Colonic mucosa (tissue), 4 donors: ENCODE data around the gene CPNE1. TPM values are rescaled to one million over a fixed set of nuclear protein-coding genes. Genes with fewer than 3 reads are reported as not detected.

Experiments
- DNase-seq: peaks from one replicate; pipeline ENCODE4 v3.0.0-alpha.2; 2020
- H3K27ac ChIP-seq: fragments of 200-600 bp; one replicate; pipeline ENCODE4 v1.8.0; 2021
- H3K27me3 ChIP-seq: fragments of 200-600 bp; one replicate; pipeline ENCODE4 v1.8.0; 2021
- H3K36me3 ChIP-seq: fragments of 200-600 bp; one replicate; pipeline ENCODE4 v1.8.0; 2021
- H3K4me1 ChIP-seq: fragments of 200-600 bp; one replicate; pipeline ENCODE4 v1.8.0; 2021; ENCODE audit warnings: mild to moderate bottlenecking
- H3K4me3 ChIP-seq: fragments of 200-600 bp; one replicate; pipeline ENCODE4 v1.8.0; 2021
- H3K9ac ChIP-seq, 2 donors: one replicate each; pipeline ENCODE4 v1.7.0; 2013; ENCODE audit warnings: control low read depth in 2 of 2, low read depth in 2 of 2, low read length in 2 of 2
- H3K9me3 ChIP-seq: fragments of 200-600 bp; one replicate; pipeline ENCODE4 v1.8.0; 2021
- intact Hi-C: fragments of 100-400 bp; cut with DNase I; formaldehyde crosslinking; loops from one replicate; pipeline ENCODE4 v1.14.1; 2022
- total RNA-seq, 2 donors: library from RNA; stranded (reverse); fragmentation: NEBNext Ultra II Directional in 1 of 2; extraction: Animal tissue kit (Norgen Biotek cat#: 25700) in 1 of 2; gene quantifications; one replicate each; pipeline ENCODE4 v1.2.1, GENCODE V29; 2021
- TF ChIP-seq, protein P1 (sequence below): fragments of 200-600 bp; IDR thresholded peaks from one replicate; pipeline ENCODE4 v1.8.0; 2022; ENCODE audit warnings: antibody characterized with exemption, mild to moderate bottlenecking
- donor health status: healthy.
- donor health status: DM: no; HTN: no; CAD: no.
- donor health status: DM: no; HTN: no; CAD: no.

Gene CPNE1
- total RNA-seq, 2 donors from 2014 or later: 137 to 152 TPM

GRCh38 chr20:35602851-35603495 lies 61.7 kb downstream of the CPNE1 start:
- H3K9ac ChIP-seq: no peak overlapping the region
- intact Hi-C loops: no loop called here
- no peak overlapping the region for H3K4me3 ChIP-seq
- no peaks in the 10 kb centered on the region for H3K9me3 ChIP-seq
- no peak overlapping the region for H3K27ac ChIP-seq
- no peak for DNase-seq
- TF ChIP-seq, protein P1, sequence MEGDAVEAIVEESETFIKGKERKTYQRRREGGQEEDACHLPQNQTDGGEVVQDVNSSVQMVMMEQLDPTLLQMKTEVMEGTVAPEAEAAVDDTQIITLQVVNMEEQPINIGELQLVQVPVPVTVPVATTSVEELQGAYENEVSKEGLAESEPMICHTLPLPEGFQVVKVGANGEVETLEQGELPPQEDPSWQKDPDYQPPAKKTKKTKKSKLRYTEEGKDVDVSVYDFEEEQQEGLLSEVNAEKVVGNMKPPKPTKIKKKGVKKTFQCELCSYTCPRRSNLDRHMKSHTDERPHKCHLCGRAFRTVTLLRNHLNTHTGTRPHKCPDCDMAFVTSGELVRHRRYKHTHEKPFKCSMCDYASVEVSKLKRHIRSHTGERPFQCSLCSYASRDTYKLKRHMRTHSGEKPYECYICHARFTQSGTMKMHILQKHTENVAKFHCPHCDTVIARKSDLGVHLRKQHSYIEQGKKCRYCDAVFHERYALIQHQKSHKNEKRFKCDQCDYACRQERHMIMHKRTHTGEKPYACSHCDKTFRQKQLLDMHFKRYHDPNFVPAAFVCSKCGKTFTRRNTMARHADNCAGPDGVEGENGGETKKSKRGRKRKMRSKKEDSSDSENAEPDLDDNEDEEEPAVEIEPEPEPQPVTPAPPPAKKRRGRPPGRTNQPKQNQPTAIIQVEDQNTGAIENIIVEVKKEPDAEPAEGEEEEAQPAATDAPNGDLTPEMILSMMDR: no peak
- no peaks in the 10 kb centered on the region for H3K4me1 ChIP-seq
- no peaks in the 10 kb centered on the region for H3K27me3 ChIP-seq
- H3K36me3 ChIP-seq: no peaks in the 10 kb centered on the region

GRCh38 chr20:35601990-35602389 lies 62.7 kb downstream of the CPNE1 start:
- TF ChIP-seq, protein P1: no peak
- no peak overlapping the region for H3K27ac ChIP-seq
- H3K4me1 ChIP-seq: no peaks in the 10 kb centered on the region
- H3K36me3 ChIP-seq: no peaks in the 10 kb centered on the region
- H3K4me3 ChIP-seq: peak overlapping the region; percentile 29
- intact Hi-C loops: no loop called here
- no peaks in the 10 kb centered on the region for H3K9me3 ChIP-seq
- peak overlapping the region; percentile 55 to 72 for H3K9ac ChIP-seq
- DNase-seq: no peak
- no peaks in the 10 kb centered on the region for H3K27me3 ChIP-seq

GRCh38 chr20:35600993-35601973 lies 63.4 kb downstream of the CPNE1 start:
- H3K9ac ChIP-seq: peak overlapping the region; percentile 55 to 72
- intact Hi-C loops: no loop called here

DNA sequence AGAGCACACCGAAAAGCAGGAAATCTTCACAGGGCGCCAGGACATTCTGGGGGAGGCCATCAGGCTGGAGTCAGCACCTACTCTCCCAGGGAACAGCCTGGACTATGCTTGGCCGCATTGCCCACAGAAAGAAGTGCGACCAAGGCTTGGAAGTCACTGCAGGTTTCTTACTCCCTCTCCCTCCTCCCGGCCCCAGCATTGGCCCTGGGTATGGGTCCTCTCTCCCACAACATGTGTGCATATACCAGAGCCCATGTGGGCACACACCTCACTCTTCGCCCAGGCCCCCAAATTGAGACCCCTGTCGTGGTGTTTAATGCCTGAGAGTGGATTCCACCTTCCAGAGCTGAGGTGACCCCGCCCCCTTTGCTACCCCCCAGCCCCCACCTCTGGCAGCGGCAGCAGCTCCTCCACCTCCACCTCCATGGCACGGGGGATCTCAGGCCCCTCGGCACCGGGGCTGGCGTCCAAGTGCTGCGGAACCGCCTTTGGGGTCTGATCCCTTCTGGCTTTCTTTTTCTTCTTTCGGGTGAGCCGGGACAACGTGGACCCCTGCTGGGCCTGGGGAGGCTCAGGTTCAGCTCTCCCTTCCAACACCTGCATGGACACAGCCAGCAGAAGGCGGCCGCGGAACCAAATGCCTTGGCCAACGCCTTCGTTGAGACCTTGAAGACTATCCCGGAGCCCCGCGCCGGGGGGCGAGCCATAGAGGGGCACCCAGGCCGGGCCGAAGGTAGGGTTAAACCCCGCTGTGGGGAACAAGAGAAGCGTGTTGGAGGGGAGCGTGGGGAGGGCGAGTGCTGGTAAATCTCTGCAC lies 64.3 kb downstream of the CPNE1 start:
- Histone ChIP-seq H3K4me3 (peak overlapping the region; percentile 29), H3K9me3 (no peaks in the 10 kb centered on the region), H3K36me3 (no peaks in the 10 kb centered on the region), H3K27me3 (no peaks in the 10 kb centered on the region), H3K4me1 (no peaks in the 10 kb centered on the region), H3K27ac (no peak overlapping the region), H3K9ac (peak overlapping the region in 1 of 2 donors; percentile 72)
- TF ChIP-seq, protein P1: no peak
- DNase-seq: no peak
- intact Hi-C loops: no loop called here

More at GRCh38 chr20:35600993-35601973, 63.4 kb downstream of the CPNE1 start:
- H3K27me3 ChIP-seq: no peaks in the 10 kb centered on the region
- H3K4me3 ChIP-seq: peak overlapping the region; percentile 29
- DNase-seq: peak; percentile 83
- H3K27ac ChIP-seq: no peak overlapping the region
- H3K36me3 ChIP-seq: no peaks in the 10 kb centered on the region
- no peaks in the 10 kb centered on the region for H3K4me1 ChIP-seq
- TF ChIP-seq, protein P1: peak; percentile 30
- H3K9me3 ChIP-seq: no peaks in the 10 kb centered on the region

GRCh38 chr20:35599776-35600120 lies 65.0 kb downstream of the CPNE1 start:
- TF ChIP-seq, protein P1: no peak
- Histone ChIP-seq H3K9me3 (no peaks in the 10 kb centered on the region), H3K9ac (no peak overlapping the region), H3K27ac (no peak overlapping the region), H3K36me3 (no peaks in the 10 kb centered on the region), H3K4me1 (no peaks in the 10 kb centered on the region), H3K4me3 (no peak overlapping the region), H3K27me3 (no peaks in the 10 kb centered on the region)
- no peak for DNase-seq
- intact Hi-C loops: no loop called here
